Parathyroid adenoma (tissue), 2 donors: Measurements from ENCODE around the gene SLC26A1.

Experiments used
- H2AFZ ChIP-seq: fragments of 300-600 bp; sonication (generic); one replicate; pipeline ENCODE4 v1.7.0; 2017; ENCODE audit warnings: antibody characterized with exemption, mild to moderate bottlenecking
- H3K27ac ChIP-seq: fragments of 300-600 bp; sonication (generic); one replicate; pipeline ENCODE4 v1.7.0; 2017
- H3K27me3 ChIP-seq: fragments of 300-600 bp; sonication (generic); one replicate; pipeline ENCODE4 v1.7.0; 2017; ENCODE audit warnings: low read length; ENCODE audit not compliant: control insufficient read depth, insufficient read depth
- H3K36me3 ChIP-seq: fragments of 300-600 bp; sonication (generic); one replicate; pipeline ENCODE4 v1.7.0; 2017; ENCODE audit warnings: low read length; ENCODE audit not compliant: control insufficient read depth, insufficient read depth
- H3K4me1 ChIP-seq: fragments of 300-600 bp; sonication (generic); one replicate; pipeline ENCODE4 v1.7.0; 2017; ENCODE audit warnings: control low read depth
- H3K4me2 ChIP-seq: fragments of 300-600 bp; sonication (generic); one replicate; pipeline ENCODE4 v1.7.0; 2017; ENCODE audit warnings: low read length
- H3K4me3 ChIP-seq: fragments of 300-600 bp; sonication (generic); one replicate; pipeline ENCODE4 v1.7.0; 2017; ENCODE audit warnings: low read depth, low read length
- H3K79me2 ChIP-seq: fragments of 300-600 bp; sonication (generic); one replicate; pipeline ENCODE4 v1.7.0; 2017; ENCODE audit warnings: control low read depth
- H3K9ac ChIP-seq: fragments of 300-600 bp; sonication (generic); one replicate; pipeline ENCODE4 v1.7.0; 2017; ENCODE audit warnings: mild to moderate bottlenecking
- H3K9me3 ChIP-seq: fragments of 300-600 bp; sonication (generic); one replicate; pipeline ENCODE4 v1.7.0; 2017; ENCODE audit warnings: low read length; ENCODE audit not compliant: control insufficient read depth
- TF ChIP-seq, protein P1 (sequence below): fragments of 300-600 bp; sonication (generic); IDR thresholded peaks from one replicate; pipeline ENCODE4 v1.7.0; 2017; ENCODE audit warnings: antibody characterized with exemption, mild to moderate bottlenecking
- donor health status: primary hyperparathyroidism.

SLC26A1 gene

GRCh38 chr4:957581-958313 lies 35.5 kb downstream of the SLC26A1 start:
- TF ChIP-seq, protein P1, sequence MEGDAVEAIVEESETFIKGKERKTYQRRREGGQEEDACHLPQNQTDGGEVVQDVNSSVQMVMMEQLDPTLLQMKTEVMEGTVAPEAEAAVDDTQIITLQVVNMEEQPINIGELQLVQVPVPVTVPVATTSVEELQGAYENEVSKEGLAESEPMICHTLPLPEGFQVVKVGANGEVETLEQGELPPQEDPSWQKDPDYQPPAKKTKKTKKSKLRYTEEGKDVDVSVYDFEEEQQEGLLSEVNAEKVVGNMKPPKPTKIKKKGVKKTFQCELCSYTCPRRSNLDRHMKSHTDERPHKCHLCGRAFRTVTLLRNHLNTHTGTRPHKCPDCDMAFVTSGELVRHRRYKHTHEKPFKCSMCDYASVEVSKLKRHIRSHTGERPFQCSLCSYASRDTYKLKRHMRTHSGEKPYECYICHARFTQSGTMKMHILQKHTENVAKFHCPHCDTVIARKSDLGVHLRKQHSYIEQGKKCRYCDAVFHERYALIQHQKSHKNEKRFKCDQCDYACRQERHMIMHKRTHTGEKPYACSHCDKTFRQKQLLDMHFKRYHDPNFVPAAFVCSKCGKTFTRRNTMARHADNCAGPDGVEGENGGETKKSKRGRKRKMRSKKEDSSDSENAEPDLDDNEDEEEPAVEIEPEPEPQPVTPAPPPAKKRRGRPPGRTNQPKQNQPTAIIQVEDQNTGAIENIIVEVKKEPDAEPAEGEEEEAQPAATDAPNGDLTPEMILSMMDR: no peak
- Histone ChIP-seq H3K9me3 (no peaks in the 10 kb centered on the region), H3K27ac (no peak overlapping the region), H3K4me1 (no peaks in the 10 kb centered on the region), H3K4me2 (no peak overlapping the region), H3K79me2 (no peaks in the 10 kb centered on the region), H2AFZ (no peak overlapping the region), H3K27me3 (no peaks in the 10 kb centered on the region), H3K4me3 (no peak overlapping the region), H3K36me3 (no peaks in the 10 kb centered on the region), H3K9ac (no peak overlapping the region)

GRCh38 chr4:957231-957580 lies 36.0 kb downstream of the SLC26A1 start:
- H2AFZ ChIP-seq: no peak overlapping the region
- no peaks in the 10 kb centered on the region for H3K9me3 ChIP-seq
- no peaks in the 10 kb centered on the region for H3K79me2 ChIP-seq
- H3K4me3 ChIP-seq: no peak overlapping the region
- no peaks in the 10 kb centered on the region for H3K4me1 ChIP-seq
- no peak overlapping the region for H3K9ac ChIP-seq
- no peaks in the 10 kb centered on the region for H3K27me3 ChIP-seq
- no peak overlapping the region for H3K4me2 ChIP-seq
- H3K27ac ChIP-seq: no peak overlapping the region
- TF ChIP-seq, protein P1: no peak
- no peaks in the 10 kb centered on the region for H3K36me3 ChIP-seq

- no peaks in the 10 kb centered on the region for H3K4me1 ChIP-seq
- no peaks in the 10 kb centered on the region for H3K79me2 ChIP-seq
- H3K4me3 ChIP-seq: no peak overlapping the region
- no peaks in the 10 kb centered on the region for H3K27me3 ChIP-seq
- TF ChIP-seq, protein P1: no peak
- no peak overlapping the region for H3K27ac ChIP-seq
- no peak overlapping the region for H3K4me2 ChIP-seq
- H3K9ac ChIP-seq: no peak overlapping the region
- H2AFZ ChIP-seq: no peak overlapping the region
- H3K9me3 ChIP-seq: no peaks in the 10 kb centered on the region
- no peaks in the 10 kb centered on the region for H3K36me3 ChIP-seq
These were observed 36.5 kb downstream of the SLC26A1 start for GRCh38 chr4:956531-957230.

GRCh38 chr4:955931-956381 lies 37.2 kb downstream of the SLC26A1 start:
- TF ChIP-seq, protein P1: no peak
- H3K4me1 ChIP-seq: no peaks in the 10 kb centered on the region
- H3K27ac ChIP-seq: no peak overlapping the region
- H3K36me3 ChIP-seq: no peaks in the 10 kb centered on the region
- no peak overlapping the region for H3K4me3 ChIP-seq
- H3K79me2 ChIP-seq: no peaks in the 10 kb centered on the region
- no peaks in the 10 kb centered on the region for H3K27me3 ChIP-seq
- no peak overlapping the region for H2AFZ ChIP-seq
- H3K9ac ChIP-seq: no peak overlapping the region
- H3K9me3 ChIP-seq: no peaks in the 10 kb centered on the region
- no peak overlapping the region for H3K4me2 ChIP-seq
